Natural killer cell (primary cell): ENCODE data around the gene EBF4. TPM values are rescaled to one million over a fixed set of nuclear protein-coding genes. Genes with fewer than 3 reads are reported as not detected.

Source experiments
- ATAC-seq, 3 donors: fragments of 150-1000 bp in 2 of 3; fragments of 200-7000 bp in 1 of 3; cut with Tn5 transposase; 1 replicate in 1 of 3; 2 replicates in 2 of 3; pipeline ENCODE4 v1.10.0; 2021; ENCODE audit warnings: mild to moderate bottlenecking in 2 of 3, moderate library complexity in 2 of 3
- DNase-seq, 2 donors: peaks; one replicate each; pipeline versions ENCODE4 v3.0.0 to v3.0.0-alpha.2; 2013 to 2021; ENCODE audit warnings: mixed read lengths in 1 of 2
- H3K27ac ChIP-seq: one replicate; pipeline ENCODE4 v1.5.1; 2013; ENCODE audit warnings: mild to moderate bottlenecking, low read length
- H3K27me3 ChIP-seq: one replicate; pipeline ENCODE4 v1.6.1; 2013; ENCODE audit warnings: low read length; ENCODE audit not compliant: control insufficient read depth, insufficient read depth
- H3K36me3 ChIP-seq: one replicate; pipeline ENCODE4 v1.6.1; 2013; ENCODE audit warnings: low read length; ENCODE audit not compliant: control insufficient read depth, insufficient read depth
- H3K4me1 ChIP-seq: one replicate; pipeline ENCODE4 v1.6.1; 2013; ENCODE audit warnings: low read length; ENCODE audit not compliant: control insufficient read depth, insufficient read depth
- H3K4me3 ChIP-seq: one replicate; pipeline ENCODE4 v1.5.1; 2013; ENCODE audit warnings: low read length
- H3K9me3 ChIP-seq: one replicate; pipeline ENCODE4 v1.6.1; 2013; ENCODE audit warnings: low read length; ENCODE audit not compliant: control insufficient read depth, insufficient read depth
- H3K27ac Mint-ChIP-seq, 2 donors: one replicate each; pipeline ENCODE4 v1.8.0; 2022; ENCODE audit warnings: mild to moderate bottlenecking in 2 of 2, mixed read lengths in 2 of 2, moderate library complexity in 1 of 2
- H3K27me3 Mint-ChIP-seq, 2 donors: one replicate each; pipeline ENCODE4 v1.8.0; 2022; ENCODE audit warnings: low read depth in 2 of 2, mixed read lengths in 2 of 2
- H3K36me3 Mint-ChIP-seq: one replicate; pipeline ENCODE4 v1.8.0; 2022; ENCODE audit warnings: mixed read lengths
- H3K4me1 Mint-ChIP-seq, 2 donors: one replicate each; pipeline ENCODE4 v1.8.0; 2022; ENCODE audit warnings: mixed read lengths in 2 of 2
- H3K4me3 Mint-ChIP-seq: one replicate; pipeline ENCODE4 v1.8.0; 2022; ENCODE audit warnings: mild to moderate bottlenecking, moderate library complexity, mixed read lengths
- H3K9me3 Mint-ChIP-seq, 2 donors: one replicate each; pipeline ENCODE4 v1.8.0; 2022; ENCODE audit warnings: mixed read lengths in 2 of 2
- CTCF ChIP-seq: fragments of 200-600 bp; IDR thresholded peaks from one replicate; pipeline ENCODE4 v1.8.0; 2022; ENCODE audit warnings: antibody characterized with exemption
- WGBS: methylation state at CpG from one replicate; pipeline ENCODE4 v1.1.7; 2013; ENCODE audit warnings: missing lambda C conversion rate; ENCODE audit not compliant: insufficient coverage; 5-methylcytosine and 5-hydroxymethylcytosine counted together
- intact Hi-C: fragments of 100-400 bp; cut with micrococcal nuclease; formaldehyde crosslinking; loops from one replicate; pipeline ENCODE4 v1.14.2; 2022
- total RNA-seq, 4 donors: library from RNA; stranded (reverse); fragments of 120-200 nt in 1 of 4; gene quantifications; one replicate each; pipeline versions ENCODE4 v1.2.3 to v1.2.4, GENCODE V29; 2013 to 2022

Gene EBF4
- total RNA-seq, 3 donors from 2014 or later (not counting 1 experiment from before 2014, with no cell fraction given), result 17.1 to 21.7 (median 20.4) TPM

GRCh38 chr20:2759603-2760296 lies 67.2 kb downstream of the EBF4 start:
- peaks cover 4% of the 10 kb centered on the region for H3K27me3 ChIP-seq
- no peak overlapping the region for H3K27ac ChIP-seq
- Mint-ChIP-seq H3K9me3 (no peaks in the 10 kb centered on the region), H3K36me3 (no peaks in the 10 kb centered on the region), H3K4me1 (peaks cover 5 to 15% of the 10 kb centered on the region in 2 donors), H3K27ac (no peak overlapping the region), H3K4me3 (no peak overlapping the region), H3K27me3 (peaks cover 7 to 17% of the 10 kb centered on the region in 2 donors)
- no peak for DNase-seq
- TF ChIP-seq CTCF, result no peak
- H3K9me3 ChIP-seq, result no peaks in the 10 kb centered on the region
- ATAC-seq, result no peak
- peaks cover 9% of the 10 kb centered on the region for H3K4me1 ChIP-seq
- intact Hi-C loops, result no loop called here
- 62% methylated on average over 19 of the region's 19 CpGs for WGBS
- no peaks in the 10 kb centered on the region for H3K36me3 ChIP-seq
- H3K4me3 ChIP-seq, result no peak overlapping the region

GRCh38 chr20:2760297-2760951 lies 67.8 kb downstream of the EBF4 start:
- H3K27ac Mint-ChIP-seq, result no peak overlapping the region
- intact Hi-C loops, result no loop called here
- H3K36me3 Mint-ChIP-seq, result no peaks in the 10 kb centered on the region
- no peak overlapping the region for H3K4me3 Mint-ChIP-seq
- Histone ChIP-seq H3K9me3 (no peaks in the 10 kb centered on the region), H3K36me3 (no peaks in the 10 kb centered on the region), H3K27ac (no peak overlapping the region), H3K27me3 (no peaks in the 10 kb centered on the region), H3K4me3 (no peak overlapping the region), H3K4me1 (peaks cover 9% of the 10 kb centered on the region)
- H3K4me1 Mint-ChIP-seq, result peaks cover 5 to 13% of the 10 kb centered on the region in 2 donors
- H3K9me3 Mint-ChIP-seq, result no peaks in the 10 kb centered on the region
- TF ChIP-seq CTCF, result no peak
- WGBS, result 87% methylated on average over 6 of the region's 7 CpGs
- ATAC-seq (no peak), DNase-seq (no peak)
- H3K27me3 Mint-ChIP-seq, result peaks cover 0 to 11% of the 10 kb centered on the region in 2 donors

- H3K27ac ChIP-seq, result no peak overlapping the region
- H3K27ac Mint-ChIP-seq, result no peak overlapping the region
- DNase-seq (no peak), ATAC-seq (no peak)
- no peak for TF ChIP-seq CTCF
- no peaks in the 10 kb centered on the region for H3K36me3 Mint-ChIP-seq
- H3K36me3 ChIP-seq, result no peaks in the 10 kb centered on the region
- H3K4me3 ChIP-seq, result no peak overlapping the region
- H3K9me3 ChIP-seq, result no peaks in the 10 kb centered on the region
- no peaks in the 10 kb centered on the region for H3K9me3 Mint-ChIP-seq
- H3K4me1 Mint-ChIP-seq, result peaks cover 5 to 13% of the 10 kb centered on the region in 2 donors
- 96% methylated on average over 2 of the region's 2 CpGs for WGBS
- no peaks in the 10 kb centered on the region for H3K27me3 ChIP-seq
- H3K4me1 ChIP-seq, result peaks cover 7% of the 10 kb centered on the region
- H3K27me3 Mint-ChIP-seq, result peaks cover 0 to 10% of the 10 kb centered on the region in 2 donors
- intact Hi-C loops, result no loop called here
- H3K4me3 Mint-ChIP-seq, result no peak overlapping the region
Measured at GRCh38 chr20:2760952-2761305, 68.3 kb downstream of the EBF4 start.
